A549 (cell line): ENCODE results near the gene EML5. TPM values are rescaled to one million over a fixed set of nuclear protein-coding genes. Genes with fewer than 3 reads are reported as not detected.

Source experiments
- ATAC-seq, 2 experiments: fragments of 200-7000 bp in 1 of 2; fragments of >200 bp in 1 of 2; cut with Nextera tagmentation in 1 of 2; cut with Tn5 transposase in 1 of 2; 3 replicates each; pipeline versions ENCODE4 v1.8.0 to v1.9.1; 2018 to 2020; ENCODE audit warnings: mild to moderate bottlenecking in 1 of 2, moderate library complexity in 1 of 2
- CTCF ChIA-PET: fragments of 300-600 bp; sonication (Branson Sonifier 250); formaldehyde crosslinking; extraction: SDS; loops from one replicate; lab custom pipeline; 2021; ENCODE audit warnings: antibody characterized with exemption, inconsistent platforms; lab: Yijun Ruan, JAX
- POLR2A ChIA-PET: fragments of 350-600 bp; formaldehyde crosslinking; extraction: SDS; loops from one replicate; lab custom pipeline; 2021; ENCODE audit warnings: antibody characterized with exemption, inconsistent platforms; lab: Yijun Ruan, JAX
- DNase-seq, 2 experiments: peaks; one replicate each; pipeline versions ENCODE4 v3.0.0 to v3.0.0-alpha.2; 2011 to 2016; ENCODE audit warnings: low read depth in 1 of 2, low spot score in 1 of 2
- FAIRE-seq: peaks from 2 replicates; lab custom pipeline; 2011; peaks lifted over from hg19 to GRCh38; lab: Jason Lieb, UNC
- H3K27ac ChIP-seq, 2 experiments: fragments of >200 bp; sonication (Bioruptor Twin); formaldehyde crosslinking; 3 replicates each; pipeline ENCODE4 v1.5.1; 2016 to 2017
- H3K4me1 ChIP-seq: fragments of >200 bp; sonication (Bioruptor Twin); formaldehyde crosslinking; 3 replicates; pipeline ENCODE4 v1.6.1; 2016
- H3K4me2 ChIP-seq: fragments of >200 bp; sonication (Bioruptor Twin); formaldehyde crosslinking; 3 replicates; pipeline ENCODE4 v1.6.1; 2016
- H3K4me3 ChIP-seq: fragments of >200 bp; sonication (Bioruptor Twin); formaldehyde crosslinking; 3 replicates; pipeline ENCODE4 v1.5.1; 2016
- H3K9me3 ChIP-seq: fragments of >200 bp; sonication (Bioruptor Twin); formaldehyde crosslinking; 3 replicates; pipeline ENCODE4 v1.6.1; 2016
- CBX8 ChIP-seq: fragments of 200-600 bp; sonication (generic); IDR thresholded peaks from 2 replicates; pipeline ENCODE4 v1.6.1; 2016
- EHMT2 ChIP-seq: fragments of 200-600 bp; sonication (generic); IDR thresholded peaks from 2 replicates; pipeline ENCODE4 v1.6.1; 2016; ENCODE audit warnings: antibody characterized with exemption, low read depth, mild to moderate bottlenecking, moderate library complexity
- ESRRA ChIP-seq: fragments of 150-350 bp; IDR thresholded peaks from 2 replicates; pipeline ENCODE4 v1.6.1; 2014; ENCODE audit warnings: mild to moderate bottlenecking, low read length, borderline replicate concordance
- GATA3 ChIP-seq: IDR thresholded peaks from 2 replicates; pipeline ENCODE4 v1.6.1; 2012; ENCODE audit warnings: borderline replicate concordance
- HEYL ChIP-seq: fragments of 250-450 bp; sonication (Bioruptor Pico); IDR thresholded peaks from 2 replicates; pipeline ENCODE4 v1.8.0; 2021; ENCODE audit warnings: mild to moderate bottlenecking, moderate library complexity
- HOXA7 ChIP-seq: fragments of 250-450 bp; sonication (Bioruptor Pico); IDR thresholded peaks from 2 replicates; pipeline ENCODE4 v1.5.0; 2020; ENCODE audit warnings: mild to moderate bottlenecking, moderate library complexity
- JUN ChIP-seq, 2 experiments: fragments of >200 bp; sonication (Bioruptor Twin); formaldehyde crosslinking; IDR thresholded peaks; 2 replicates in 1 of 2; 3 replicates in 1 of 2; pipeline ENCODE4 v1.6.1; 2016 to 2017
- JUNB ChIP-seq: fragments of >200 bp; sonication (Bioruptor Twin); formaldehyde crosslinking; IDR thresholded peaks from 2 replicates; pipeline ENCODE4 v1.6.1; 2016
- KDM1A ChIP-seq: fragments of 200-600 bp; sonication (generic); IDR thresholded peaks from 2 replicates; pipeline ENCODE4 v1.6.1; 2016; ENCODE audit warnings: low read depth, mild to moderate bottlenecking
- KDM5A ChIP-seq: fragments of 200-600 bp; sonication (generic); IDR thresholded peaks from 2 replicates; pipeline ENCODE4 v1.6.1; 2016; ENCODE audit warnings: antibody characterized with exemption, mild to moderate bottlenecking
- MAZ ChIP-seq: fragments of 150-350 bp; IDR thresholded peaks from 2 replicates; pipeline ENCODE4 v1.6.1; 2014; ENCODE audit warnings: antibody characterized with exemption, low read depth, low read length, borderline replicate concordance
- NPAS2 ChIP-seq: fragments of 250-450 bp; sonication (Bioruptor Pico); IDR thresholded peaks from 2 replicates; pipeline ENCODE4 v1.8.0; 2022; ENCODE audit warnings: mild to moderate bottlenecking, moderate library complexity, borderline replicate concordance
- POLR2A ChIP-seq: IDR thresholded peaks from 2 replicates; pipeline ENCODE4 v1.6.1; 2012; ENCODE audit warnings: mild to moderate bottlenecking, low read length
- RAD21 ChIP-seq, 2 experiments: fragments of >200 bp in 1 of 2; sonication (Bioruptor Twin) in 1 of 2; formaldehyde crosslinking in 1 of 2; IDR thresholded peaks in 1 of 2; conservative IDR thresholded peaks in 1 of 2; 2 replicates in 1 of 2; 3 replicates in 1 of 2; pipeline ENCODE4 v1.6.1; 2012 to 2018; ENCODE audit warnings: inconsistent platforms in 1 of 2
- RNF2 ChIP-seq: fragments of 200-600 bp; sonication (generic); IDR thresholded peaks from 2 replicates; pipeline ENCODE4 v1.6.1; 2016; ENCODE audit warnings: low read depth, mild to moderate bottlenecking, antibody characterized with exemption, moderate library complexity, borderline replicate concordance
- SMC3 ChIP-seq: fragments of >200 bp; sonication (Bioruptor Twin); formaldehyde crosslinking; IDR thresholded peaks from 3 replicates; pipeline ENCODE4 v1.6.1; 2018; ENCODE audit warnings: inconsistent platforms
- TFCP2L1 ChIP-seq: fragments of 250-450 bp; sonication (Bioruptor Pico); IDR thresholded peaks from 2 replicates; pipeline ENCODE4 v1.5.0; 2021; ENCODE audit warnings: mild to moderate bottlenecking
- USF2 ChIP-seq: fragments of 450-650 bp; IDR thresholded peaks from 2 replicates; pipeline ENCODE4 v1.6.1; 2014; ENCODE audit warnings: antibody characterized with exemption
- ZC3H11A ChIP-seq: fragments of 450-650 bp; IDR thresholded peaks from 2 replicates; pipeline ENCODE4 v1.6.1; 2014; ENCODE audit warnings: antibody characterized with exemption, mild to moderate bottlenecking
- ZNF302 ChIP-seq: fragments of 250-450 bp; sonication (Bioruptor Pico); IDR thresholded peaks from 2 replicates; pipeline ENCODE4 v1.9.0; 2021; ENCODE audit warnings: inconsistent platforms, mild to moderate bottlenecking, moderate library complexity
- ZSCAN20 ChIP-seq: fragments of 250-450 bp; sonication (Bioruptor Pico); IDR thresholded peaks from 2 replicates; pipeline ENCODE4 v1.8.0; 2022; ENCODE audit warnings: mild to moderate bottlenecking, moderate library complexity
- WGBS: methylation state at CpG from one replicate; pipeline ENCODE4 v1.1.6; 2017; ENCODE audit errors: missing lambda C conversion rate; 5-methylcytosine and 5-hydroxymethylcytosine counted together
- polyA minus RNA-seq: library from RNA; depleted of rRNA, polyadenylated mRNA; stranded (reverse); fragments of >200 nt; gene quantifications from 2 replicates; pipeline ENCODE4 v1.2.3, GENCODE V29; 2011; rRNA and poly(A)+ RNA removed
- polyA plus RNA-seq, 4 experiments: library from polyadenylated mRNA; depleted of rRNA in 3 of 4; stranded (reverse); fragments of >200 nt; fragmentation: RNase III in 1 of 4; extraction: RNeasy Plus Mini Kit Qiagen cat#74134 plus additional on column Dnase treatment in 1 of 4; gene quantifications; 2 replicates in 3 of 4; 3 replicates in 1 of 4; pipeline ENCODE4 v1.2.3, GENCODE V29; 2011 to 2017
- TF ChIP-seq, protein P1 (sequence below): fragments of >200 bp; sonication (Bioruptor Twin); formaldehyde crosslinking; IDR thresholded peaks from 3 replicates; pipeline ENCODE4 v1.5.1; 2016
- TF ChIP-seq, protein P2 (sequence below): IDR thresholded peaks from 2 replicates; pipeline ENCODE4 v1.6.1; 2012
- TF ChIP-seq, protein P3 (sequence below): fragments of 250-450 bp; sonication (Bioruptor Pico); IDR thresholded peaks from 2 replicates; pipeline ENCODE4 v1.5.0; 2020; ENCODE audit warnings: low read depth, mild to moderate bottlenecking, moderate library complexity

EML5 gene
- 0.40 and 0.62 TPM in 2 replicates for polyA plus RNA-seq (2011; rRNA removed)
- polyA plus RNA-seq (2012; cell fraction: cytosol; rRNA removed): 0.04 and 0.14 TPM in 2 replicates
- 0.05 and 0.34 TPM in 2 replicates for polyA plus RNA-seq (2012; cell fraction: nucleus; rRNA removed)
- polyA plus RNA-seq (2017; fragmentation: RNase III; extraction: RNeasy Plus Mini Kit Qiagen cat#74134 plus additional on column Dnase treatment): 0.44 to 0.86 TPM (median 0.54 TPM) in 3 replicates
- 0.83 and 0.88 TPM in 2 replicates for polyA minus RNA-seq

GRCh38 chr14:88792473-88793258 is at the start of gene EML5:
Gene EML5 (minus strand): TSS chr14:88792953. CDS start chr14:88792503, 450 bp downstream.
- H3K4me2 ChIP-seq: peak within 1 kb of the TSS; percentile 74
- peak within 1 kb of the TSS; percentile 62 to 81 for H3K27ac ChIP-seq
- FAIRE-seq (no peak), DNase-seq (peak; percentile 54 to 63), ATAC-seq (peak; percentile 94 to 96)
- TF ChIP-seq, protein P1, sequence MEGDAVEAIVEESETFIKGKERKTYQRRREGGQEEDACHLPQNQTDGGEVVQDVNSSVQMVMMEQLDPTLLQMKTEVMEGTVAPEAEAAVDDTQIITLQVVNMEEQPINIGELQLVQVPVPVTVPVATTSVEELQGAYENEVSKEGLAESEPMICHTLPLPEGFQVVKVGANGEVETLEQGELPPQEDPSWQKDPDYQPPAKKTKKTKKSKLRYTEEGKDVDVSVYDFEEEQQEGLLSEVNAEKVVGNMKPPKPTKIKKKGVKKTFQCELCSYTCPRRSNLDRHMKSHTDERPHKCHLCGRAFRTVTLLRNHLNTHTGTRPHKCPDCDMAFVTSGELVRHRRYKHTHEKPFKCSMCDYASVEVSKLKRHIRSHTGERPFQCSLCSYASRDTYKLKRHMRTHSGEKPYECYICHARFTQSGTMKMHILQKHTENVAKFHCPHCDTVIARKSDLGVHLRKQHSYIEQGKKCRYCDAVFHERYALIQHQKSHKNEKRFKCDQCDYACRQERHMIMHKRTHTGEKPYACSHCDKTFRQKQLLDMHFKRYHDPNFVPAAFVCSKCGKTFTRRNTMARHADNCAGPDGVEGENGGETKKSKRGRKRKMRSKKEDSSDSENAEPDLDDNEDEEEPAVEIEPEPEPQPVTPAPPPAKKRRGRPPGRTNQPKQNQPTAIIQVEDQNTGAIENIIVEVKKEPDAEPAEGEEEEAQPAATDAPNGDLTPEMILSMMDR: peak; percentile 37; the same call in 2 of the 3 replicates
- TF ChIP-seq SMC3: peak; percentile 38; the same call in 1 of the 3 replicates
- TF ChIP-seq ZNF302: no peak
- no peak for TF ChIP-seq ZSCAN20 (CRISPR knock-in tag)
- TF ChIP-seq POLR2A: peak; percentile 46; the same call in 1 of the 2 replicates
- TF ChIP-seq ZC3H11A: no peak
- peak in 1 of 2 experiments; percentile 53; a peak in 3 of 5 replicates for TF ChIP-seq JUN (IDR thresholded peaks at IDR 0.05)
- no peak for TF ChIP-seq ESRRA
- TF ChIP-seq, protein P2, sequence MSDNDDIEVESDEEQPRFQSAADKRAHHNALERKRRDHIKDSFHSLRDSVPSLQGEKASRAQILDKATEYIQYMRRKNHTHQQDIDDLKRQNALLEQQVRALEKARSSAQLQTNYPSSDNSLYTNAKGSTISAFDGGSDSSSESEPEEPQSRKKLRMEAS: peak; percentile 70
- TF ChIP-seq USF2: no peak
- no peak for TF ChIP-seq HOXA7
- peak; percentile 90 for TF ChIP-seq RNF2
- TF ChIP-seq CBX8: peak; percentile 30; the same call in 1 of the 2 replicates
- TF ChIP-seq, protein P3, sequence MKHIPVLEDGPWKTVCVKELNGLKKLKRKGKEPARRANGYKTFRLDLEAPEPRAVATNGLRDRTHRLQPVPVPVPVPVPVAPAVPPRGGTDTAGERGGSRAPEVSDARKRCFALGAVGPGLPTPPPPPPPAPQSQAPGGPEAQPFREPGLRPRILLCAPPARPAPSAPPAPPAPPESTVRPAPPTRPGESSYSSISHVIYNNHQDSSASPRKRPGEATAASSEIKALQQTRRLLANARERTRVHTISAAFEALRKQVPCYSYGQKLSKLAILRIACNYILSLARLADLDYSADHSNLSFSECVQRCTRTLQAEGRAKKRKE (CRISPR knock-in tag): no peak
- TF ChIP-seq RAD21 (conservative IDR thresholded peaks at IDR 0.05 in 1 of 2, IDR thresholded peaks at IDR 0.05 in 1 of 2): peak in 1 of 2 experiments; percentile 58; a peak in 3 of 5 replicates
- H3K4me3 ChIP-seq: peak within 1 kb of the TSS; percentile 62
- POLR2A ChIA-PET: interaction anchor here (1.6 kb wide), 1 partner anchor 32 kb away, joined by 12 read pairs; the partner anchor contains the start of gene TTC8
- under 1% methylated on average over 38 of the region's 111 CpGs for WGBS
- H3K9me3 ChIP-seq: no peaks in the 10 kb centered on the region
- H3K4me1 ChIP-seq: 0 out of 3 replicates have a peak, but pooled peaks cover 5% of the 10 kb centered on the region
- CTCF ChIA-PET: interaction anchor here (0.6 to 2.4 kb wide), 20 partner anchors 13 to 230 kb away, joined by 3 to 19 read pairs (median 4); partner anchors contain the start of gene TTC8

GRCh38 chr14:88842414-88842813 is 49.7 kb upstream of the EML5 start:
- no peaks in the 10 kb centered on the region for H3K9me3 ChIP-seq
- H3K4me1 ChIP-seq: no peaks in the 10 kb centered on the region
- ChIA-PET POLR2A (interaction anchor here (1.3 kb wide), 1 partner anchor 18 kb away, joined by 5 read pairs; the partner anchor contains the start of gene TTC8), CTCF (no interaction called here)
- H3K27ac ChIP-seq: no peak overlapping the region
- WGBS: 60% methylated on average over 1 of the region's 1 CpG
- DNase-seq: no peak
- no peak for FAIRE-seq
- no peak overlapping the region for H3K4me2 ChIP-seq
- no peak for TF ChIP-seq TFCP2L1 (CRISPR knock-in tag)
- TF ChIP-seq JUNB: no peak
- no peak for TF ChIP-seq USF2
- no peak for TF ChIP-seq KDM5A
- no peak for TF ChIP-seq CBX8
- TF ChIP-seq RNF2: no peak
- no peak for TF ChIP-seq NPAS2
- TF ChIP-seq ZNF302: no peak
- TF ChIP-seq, protein P3 (CRISPR knock-in tag): no peak
- no peak for TF ChIP-seq EHMT2
- TF ChIP-seq KDM1A: no peak
- TF ChIP-seq GATA3: no peak
- no peak for TF ChIP-seq ZSCAN20 (CRISPR knock-in tag)
- no peak for TF ChIP-seq HEYL (CRISPR knock-in tag)
- TF ChIP-seq HOXA7: no peak
- no peak for TF ChIP-seq RAD21 (conservative IDR thresholded peaks at IDR 0.05 in 1 of 2, IDR thresholded peaks at IDR 0.05 in 1 of 2)
- no peak for TF ChIP-seq MAZ
- H3K4me3 ChIP-seq: no peak overlapping the region
- no peak for ATAC-seq
